Measurements from ENCODE around the gene SGMS2. TPM values are rescaled to one million over a fixed set of nuclear protein-coding genes. Genes with fewer than 3 reads are reported as not detected.

Gene SGMS2
- total and polyA plus RNA-seq, 2 donors (not counting 1 experiment from before 2014, with no cell fraction given): 0.12 TPM; not detected in 1

GRCh38 chr4:107825072-107825824, 516 bp downstream of the SGMS2 start:
- ChIA-PET POLR2A (no interaction called here), CTCF (interaction anchor here (0.8 kb wide), 1 partner anchor 12 kb away, joined by 4 read pairs; no protein-coding TSS in a partner anchor)
- Mint-ChIP-seq H3K4me1 (peaks cover 13% of the 10 kb centered on the region), H3K9me3 (ENCODE audit: insufficient read depth) (no peaks in the 10 kb centered on the region), H3K27me3 (peaks cover 64% of the 10 kb centered on the region), H3K27ac (no peak overlapping the region), H3K4me3 (peak overlapping the region; percentile 62)
- Histone ChIP-seq H3K4me3 (ENCODE audit: control extremely low read depth in 1 of 5, extremely low read depth in 1 of 5, insufficient read depth in 1 of 5, low read depth in 2 of 5, low read length in 4 of 5) (peak overlapping the region in 1 of 5 experiments; percentile 25), H4K20me1 (ENCODE audit: control insufficient read depth, insufficient read depth, low read length, poor library complexity, severe bottlenecking) (no peaks in the 10 kb centered on the region), H3K4me1 (ENCODE audit: control insufficient read depth in 2 of 2, insufficient read depth in 2 of 2, low read length in 2 of 2) (peaks cover 6 to 11% of the 10 kb centered on the region in 2 donors), H3K4me2 (replicated peaks; ENCODE audit: low read depth, low read length, poor library complexity, severe bottlenecking) (peak overlapping the region; percentile 63), H3K27ac (ENCODE audit: low read length in 2 of 2) (no peak overlapping the region), H3K79me2 (ENCODE audit: control insufficient read depth, insufficient read depth, low read length) (no peaks in the 10 kb centered on the region), H2AFZ (ENCODE audit: insufficient read depth, low read depth, low read length, poor library complexity, severe bottlenecking) (peak overlapping the region; percentile 16), H3K27me3 (replicated peaks in 1 of 4; ENCODE audit: control extremely low read depth in 1 of 4, control insufficient read depth in 3 of 4, insufficient read depth in 4 of 4, low read length in 3 of 4) (peaks cover 0 to 19% (median 10%) of the 10 kb centered on the region in 4 experiments), H3K36me3 (replicated peaks in 1 of 2; ENCODE audit: control extremely low read depth in 1 of 2, control insufficient read depth in 1 of 2, extremely low read depth in 1 of 2, insufficient read depth in 2 of 2, low read length in 1 of 2) (no peaks in the 10 kb centered on the region), H3K9me3 (ENCODE audit: control extremely low read depth in 1 of 3, control insufficient read depth in 2 of 3, insufficient read depth in 1 of 3, low read length in 2 of 3) (peaks cover 0 to 5% (median 0%) of the 10 kb centered on the region in 3 donors), H3K9ac (ENCODE audit: low read length) (no peak overlapping the region)
- 1% methylated on average over 33 of the region's 39 CpGs for WGBS (ENCODE audit: insufficient coverage)
- ATAC-seq (ENCODE audit: low read depth) (no peak), DNase-seq (peak; percentile 4)
- no peak for TF ChIP-seq EZH2 (IDR thresholded peaks at IDR 0.05; ENCODE audit: borderline replicate concordance, insufficient read depth, low read depth, low read length, poor library complexity, severe bottlenecking)
- no peak for TF ChIP-seq CTCF (IDR thresholded peaks at IDR 0.05)
- intact Hi-C loops (cut with micrococcal nuclease): no loop called here

- no peak for TF ChIP-seq EZH2 (IDR thresholded peaks at IDR 0.05; ENCODE audit: borderline replicate concordance, insufficient read depth, low read depth, low read length, poor library complexity, severe bottlenecking)
- TF ChIP-seq CTCF (IDR thresholded peaks at IDR 0.05): no peak
- Mint-ChIP-seq H3K4me3 (no peak overlapping the region), H3K27me3 (peaks cover 64% of the 10 kb centered on the region), H3K4me1 (peaks cover 13% of the 10 kb centered on the region), H3K27ac (no peak overlapping the region), H3K9me3 (ENCODE audit: insufficient read depth) (no peaks in the 10 kb centered on the region)
- no peaks in the 10 kb centered on the region for H3K79me2 ChIP-seq (ENCODE audit: control insufficient read depth, insufficient read depth, low read length)
- H3K36me3 ChIP-seq (replicated peaks in 1 of 2; ENCODE audit: control extremely low read depth in 1 of 2, control insufficient read depth in 1 of 2, extremely low read depth in 1 of 2, insufficient read depth in 2 of 2, low read length in 1 of 2): no peaks in the 10 kb centered on the region
- H3K4me2 ChIP-seq (replicated peaks; ENCODE audit: low read depth, low read length, poor library complexity, severe bottlenecking): no peak overlapping the region
- no peak overlapping the region for H2AFZ ChIP-seq (ENCODE audit: insufficient read depth, low read depth, low read length, poor library complexity, severe bottlenecking)
- ATAC-seq (ENCODE audit: low read depth) (no peak), DNase-seq (no peak)
- no peak overlapping the region for H3K27ac ChIP-seq (ENCODE audit: low read length in 2 of 2)
- intact Hi-C loops (cut with micrococcal nuclease): no loop called here
- H3K9me3 ChIP-seq (ENCODE audit: control extremely low read depth in 1 of 3, control insufficient read depth in 2 of 3, insufficient read depth in 1 of 3, low read length in 2 of 3): peaks cover 0 to 5% (median 0%) of the 10 kb centered on the region in 3 donors
- ChIA-PET POLR2A (no interaction called here), CTCF (interaction anchor here (0.8 kb wide), 1 partner anchor 14 kb away, joined by 4 read pairs; no protein-coding TSS in a partner anchor)
- no peak overlapping the region for H3K9ac ChIP-seq (ENCODE audit: low read length)
- H3K27me3 ChIP-seq (replicated peaks in 1 of 4; ENCODE audit: control extremely low read depth in 1 of 4, control insufficient read depth in 3 of 4, insufficient read depth in 4 of 4, low read length in 3 of 4): peaks cover 0 to 19% (median 12%) of the 10 kb centered on the region in 4 experiments
- WGBS (ENCODE audit: insufficient coverage): no CpG with 5 or more reads among the region's 5 CpGs
- H3K4me1 ChIP-seq (ENCODE audit: control insufficient read depth in 2 of 2, insufficient read depth in 2 of 2, low read length in 2 of 2): peaks cover 6 to 11% of the 10 kb centered on the region in 2 donors
- no peak overlapping the region for H3K4me3 ChIP-seq (ENCODE audit: control extremely low read depth in 1 of 5, extremely low read depth in 1 of 5, insufficient read depth in 1 of 5, low read depth in 2 of 5, low read length in 4 of 5)
- H4K20me1 ChIP-seq (ENCODE audit: control insufficient read depth, insufficient read depth, low read length, poor library complexity, severe bottlenecking): no peaks in the 10 kb centered on the region
Measured at GRCh38 chr4:107826421-107826980, 1.8 kb downstream of the SGMS2 start.

Measured in B cell (primary cell).